HEK293T (cell line): ENCODE results near the gene SMIM1.

Experiments
- ARNT ChIP-seq: fragments of 450-650 bp; IDR thresholded peaks from 2 replicates; pipeline ENCODE4 v1.6.1; 2017; ENCODE audit warnings: mild to moderate bottlenecking
- BHLHE40 ChIP-seq: fragments of 450-650 bp; IDR thresholded peaks from 2 replicates; pipeline ENCODE4 v1.6.1; 2016; ENCODE audit warnings: mild to moderate bottlenecking, moderate library complexity, borderline replicate concordance
- CTBP1 ChIP-seq: fragments of 450-650 bp; IDR thresholded peaks from 2 replicates; pipeline ENCODE4 v1.6.1; 2016; ENCODE audit warnings: borderline replicate concordance
- ELF4 ChIP-seq: fragments of 450-650 bp; IDR thresholded peaks from 2 replicates; pipeline ENCODE4 v1.6.1; 2017; ENCODE audit warnings: antibody characterized with exemption
- FOXA1 ChIP-seq: fragments of 450-650 bp; IDR thresholded peaks from 2 replicates; pipeline ENCODE4 v1.6.1; 2016; ENCODE audit warnings: mild to moderate bottlenecking
- FOXK2 ChIP-seq: fragments of 450-650 bp; IDR thresholded peaks from 2 replicates; pipeline ENCODE4 v1.6.1; 2016; ENCODE audit warnings: mild to moderate bottlenecking
- FOXM1 ChIP-seq: fragments of 450-650 bp; IDR thresholded peaks from 2 replicates; pipeline ENCODE4 v1.6.1; 2017; ENCODE audit warnings: mild to moderate bottlenecking, borderline replicate concordance
- SP1 ChIP-seq: fragments of 450-650 bp; IDR thresholded peaks from 2 replicates; pipeline ENCODE4 v1.6.1; 2017
- SUZ12 ChIP-seq: fragments of 450-650 bp; IDR thresholded peaks from 2 replicates; pipeline ENCODE4 v1.6.1; 2016; ENCODE audit warnings: mild to moderate bottlenecking
- TARDBP ChIP-seq: fragments of 450-650 bp; IDR thresholded peaks from 2 replicates; pipeline ENCODE4 v1.6.1; 2016
- TF ChIP-seq, protein P1 (sequence below): fragments of 450-650 bp; IDR thresholded peaks from 2 replicates; pipeline ENCODE4 v1.6.1; 2016

DNA sequence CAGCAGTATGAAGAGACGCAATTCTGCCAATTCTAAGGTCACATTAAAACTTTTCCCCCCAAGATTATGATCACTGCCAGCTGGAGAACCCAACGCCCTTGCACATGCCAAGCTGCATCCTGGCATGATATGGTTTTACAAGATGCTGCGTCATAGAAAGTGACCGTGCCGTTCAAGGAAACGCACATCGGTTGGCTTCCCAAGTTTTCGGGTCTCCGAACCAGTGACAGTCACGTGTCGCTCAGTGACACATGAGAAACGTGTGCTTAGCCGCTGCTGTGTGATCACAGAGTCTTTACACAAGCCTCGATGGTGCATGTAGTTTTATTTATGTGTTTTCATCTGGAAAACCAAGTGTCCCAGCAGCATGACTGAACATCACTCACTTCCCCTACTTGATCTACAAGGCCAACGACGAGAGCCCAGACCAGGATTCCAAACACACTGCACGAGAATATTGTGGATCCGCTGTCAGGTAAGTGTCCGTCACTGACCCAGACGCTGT lies 7.4 kb downstream of the SMIM1 start:
- TF ChIP-seq SP1 (no peak), ELF4 (no peak), FOXM1 (no peak), TARDBP (no peak), BHLHE40 (no peak), CTBP1 (no peak), FOXA1 (no peak), SUZ12 (no peak), ARNT (no peak), FOXK2 (no peak)
- TF ChIP-seq, protein P1, sequence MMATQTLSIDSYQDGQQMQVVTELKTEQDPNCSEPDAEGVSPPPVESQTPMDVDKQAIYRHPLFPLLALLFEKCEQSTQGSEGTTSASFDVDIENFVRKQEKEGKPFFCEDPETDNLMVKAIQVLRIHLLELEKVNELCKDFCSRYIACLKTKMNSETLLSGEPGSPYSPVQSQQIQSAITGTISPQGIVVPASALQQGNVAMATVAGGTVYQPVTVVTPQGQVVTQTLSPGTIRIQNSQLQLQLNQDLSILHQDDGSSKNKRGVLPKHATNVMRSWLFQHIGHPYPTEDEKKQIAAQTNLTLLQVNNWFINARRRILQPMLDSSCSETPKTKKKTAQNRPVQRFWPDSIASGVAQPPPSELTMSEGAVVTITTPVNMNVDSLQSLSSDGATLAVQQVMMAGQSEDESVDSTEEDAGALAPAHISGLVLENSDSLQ = no peak
